PFSK-1 (cell line): ENCODE results near the gene GLIPR2.

Experiments
- FOXP2 ChIP-seq: optimal IDR thresholded peaks from 2 replicates; pipeline ENCODE3; 2011; ENCODE audit warnings: borderline replicate concordance, control low read depth, inconsistent platforms; ENCODE audit not compliant: insufficient read depth; ENCODE audit errors: extremely low read length, extremely low read depth
- POLR2AphosphoS5 ChIP-seq: IDR thresholded peaks from 2 replicates; pipeline ENCODE4 v1.6.1; 2012; ENCODE audit warnings: low read depth, mild to moderate bottlenecking, control low read depth, low read length, moderate library complexity
- SIN3A ChIP-seq: IDR thresholded peaks from 2 replicates; pipeline ENCODE4 v1.6.1; 2012; ENCODE audit warnings: mild to moderate bottlenecking, low read length, moderate library complexity, borderline replicate concordance; ENCODE audit not compliant: insufficient read depth
- TAF1 ChIP-seq: IDR thresholded peaks from 2 replicates; pipeline ENCODE4 v1.6.1; 2012; ENCODE audit warnings: low read length, control low read depth, borderline replicate concordance; ENCODE audit not compliant: insufficient read depth
- TF ChIP-seq, protein P1 (sequence below), 2 experiments: IDR thresholded peaks; 2 replicates each; pipeline versions ENCODE4 v1.6.1 to v1.8.0; 2011 to 2012; ENCODE audit warnings: low read depth in 2 of 2, low read length in 2 of 2, control low read depth in 1 of 2, inconsistent platforms in 1 of 2, mild to moderate bottlenecking in 1 of 2, moderate library complexity in 1 of 2; ENCODE audit not compliant: insufficient read depth in 1 of 2

GLIPR2 gene

DNA sequence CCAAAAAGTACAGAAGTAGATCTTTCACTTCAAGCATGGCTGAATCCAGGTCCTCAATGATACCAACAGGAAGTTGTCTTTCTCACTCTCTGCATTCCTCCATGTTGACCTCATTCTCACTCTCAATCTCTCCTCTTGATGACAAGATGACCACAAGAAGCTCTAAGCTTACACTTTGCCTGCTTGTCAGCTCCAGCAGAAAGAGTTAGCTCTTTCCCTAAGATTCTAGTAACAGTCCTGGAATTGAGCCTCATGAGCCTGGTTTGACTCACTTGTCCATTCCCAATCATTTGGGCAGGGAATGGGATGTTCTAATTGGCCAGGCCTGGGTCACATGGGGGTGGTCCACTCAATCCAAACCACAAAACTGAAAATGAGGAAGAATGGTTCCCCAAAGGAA, 50.9 kb downstream of the GLIPR2 start:
- TF ChIP-seq, protein P1, sequence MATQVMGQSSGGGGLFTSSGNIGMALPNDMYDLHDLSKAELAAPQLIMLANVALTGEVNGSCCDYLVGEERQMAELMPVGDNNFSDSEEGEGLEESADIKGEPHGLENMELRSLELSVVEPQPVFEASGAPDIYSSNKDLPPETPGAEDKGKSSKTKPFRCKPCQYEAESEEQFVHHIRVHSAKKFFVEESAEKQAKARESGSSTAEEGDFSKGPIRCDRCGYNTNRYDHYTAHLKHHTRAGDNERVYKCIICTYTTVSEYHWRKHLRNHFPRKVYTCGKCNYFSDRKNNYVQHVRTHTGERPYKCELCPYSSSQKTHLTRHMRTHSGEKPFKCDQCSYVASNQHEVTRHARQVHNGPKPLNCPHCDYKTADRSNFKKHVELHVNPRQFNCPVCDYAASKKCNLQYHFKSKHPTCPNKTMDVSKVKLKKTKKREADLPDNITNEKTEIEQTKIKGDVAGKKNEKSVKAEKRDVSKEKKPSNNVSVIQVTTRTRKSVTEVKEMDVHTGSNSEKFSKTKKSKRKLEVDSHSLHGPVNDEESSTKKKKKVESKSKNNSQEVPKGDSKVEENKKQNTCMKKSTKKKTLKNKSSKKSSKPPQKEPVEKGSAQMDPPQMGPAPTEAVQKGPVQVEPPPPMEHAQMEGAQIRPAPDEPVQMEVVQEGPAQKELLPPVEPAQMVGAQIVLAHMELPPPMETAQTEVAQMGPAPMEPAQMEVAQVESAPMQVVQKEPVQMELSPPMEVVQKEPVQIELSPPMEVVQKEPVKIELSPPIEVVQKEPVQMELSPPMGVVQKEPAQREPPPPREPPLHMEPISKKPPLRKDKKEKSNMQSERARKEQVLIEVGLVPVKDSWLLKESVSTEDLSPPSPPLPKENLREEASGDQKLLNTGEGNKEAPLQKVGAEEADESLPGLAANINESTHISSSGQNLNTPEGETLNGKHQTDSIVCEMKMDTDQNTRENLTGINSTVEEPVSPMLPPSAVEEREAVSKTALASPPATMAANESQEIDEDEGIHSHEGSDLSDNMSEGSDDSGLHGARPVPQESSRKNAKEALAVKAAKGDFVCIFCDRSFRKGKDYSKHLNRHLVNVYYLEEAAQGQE (IDR thresholded peaks at IDR 0.05; ENCODE audit: insufficient read depth in 1 of 2, low read depth in 2 of 2, low read length in 2 of 2), result no peak
- TF ChIP-seq POLR2AphosphoS5 (no peak), SIN3A (no peak), FOXP2 (no peak), TAF1 (no peak)

DNA sequence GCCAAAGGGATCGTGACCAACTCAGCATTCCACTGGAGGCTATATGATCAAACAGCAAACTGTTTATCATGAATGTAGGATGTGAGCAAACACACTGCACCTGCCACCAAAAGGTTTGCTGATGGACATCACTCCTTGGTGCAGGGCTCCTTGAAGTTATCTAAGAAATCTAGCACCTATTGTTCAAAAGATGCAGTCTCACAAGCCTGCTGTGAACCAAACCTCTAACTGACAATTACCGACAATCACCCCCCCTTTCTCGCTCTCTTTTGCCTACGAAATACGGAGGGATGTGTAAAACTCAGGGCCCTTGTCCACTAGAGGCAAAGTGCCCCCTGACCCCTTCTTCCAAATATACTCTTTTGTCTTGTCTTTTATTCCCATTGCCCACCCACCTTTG, 51.7 kb downstream of the GLIPR2 start:
- TF ChIP-seq POLR2AphosphoS5, result no peak
- TF ChIP-seq, protein P1 (IDR thresholded peaks at IDR 0.05; ENCODE audit: insufficient read depth in 1 of 2, low read depth in 2 of 2, low read length in 2 of 2), result no peak
- no peak for TF ChIP-seq TAF1
- no peak for TF ChIP-seq FOXP2
- TF ChIP-seq SIN3A, result no peak

DNA sequence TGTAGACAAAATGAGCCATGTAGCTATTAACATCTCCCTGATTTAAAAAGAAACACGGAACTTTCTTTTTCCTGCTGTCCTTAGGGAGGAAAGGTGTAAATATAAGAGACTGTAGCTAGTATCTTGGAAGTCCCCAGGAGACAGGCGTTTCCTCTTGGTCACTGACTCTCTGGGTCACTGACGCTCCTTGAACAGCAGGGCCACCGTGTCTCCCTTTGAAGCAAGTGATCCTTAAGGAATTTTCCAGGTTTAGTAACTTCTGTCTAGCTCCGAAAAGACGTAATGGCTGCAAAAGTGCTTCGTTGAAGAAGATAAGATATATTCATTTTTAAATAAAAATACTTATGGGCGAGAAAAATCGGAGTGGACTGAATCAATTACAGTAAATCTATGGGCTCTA, 53.4 kb downstream of the GLIPR2 start:
- TF ChIP-seq POLR2AphosphoS5 (no peak), FOXP2 (no peak), SIN3A (no peak), TAF1 (no peak)
- TF ChIP-seq, protein P1 (IDR thresholded peaks at IDR 0.05; ENCODE audit: insufficient read depth in 1 of 2, low read depth in 2 of 2, low read length in 2 of 2), result no peak

DNA sequence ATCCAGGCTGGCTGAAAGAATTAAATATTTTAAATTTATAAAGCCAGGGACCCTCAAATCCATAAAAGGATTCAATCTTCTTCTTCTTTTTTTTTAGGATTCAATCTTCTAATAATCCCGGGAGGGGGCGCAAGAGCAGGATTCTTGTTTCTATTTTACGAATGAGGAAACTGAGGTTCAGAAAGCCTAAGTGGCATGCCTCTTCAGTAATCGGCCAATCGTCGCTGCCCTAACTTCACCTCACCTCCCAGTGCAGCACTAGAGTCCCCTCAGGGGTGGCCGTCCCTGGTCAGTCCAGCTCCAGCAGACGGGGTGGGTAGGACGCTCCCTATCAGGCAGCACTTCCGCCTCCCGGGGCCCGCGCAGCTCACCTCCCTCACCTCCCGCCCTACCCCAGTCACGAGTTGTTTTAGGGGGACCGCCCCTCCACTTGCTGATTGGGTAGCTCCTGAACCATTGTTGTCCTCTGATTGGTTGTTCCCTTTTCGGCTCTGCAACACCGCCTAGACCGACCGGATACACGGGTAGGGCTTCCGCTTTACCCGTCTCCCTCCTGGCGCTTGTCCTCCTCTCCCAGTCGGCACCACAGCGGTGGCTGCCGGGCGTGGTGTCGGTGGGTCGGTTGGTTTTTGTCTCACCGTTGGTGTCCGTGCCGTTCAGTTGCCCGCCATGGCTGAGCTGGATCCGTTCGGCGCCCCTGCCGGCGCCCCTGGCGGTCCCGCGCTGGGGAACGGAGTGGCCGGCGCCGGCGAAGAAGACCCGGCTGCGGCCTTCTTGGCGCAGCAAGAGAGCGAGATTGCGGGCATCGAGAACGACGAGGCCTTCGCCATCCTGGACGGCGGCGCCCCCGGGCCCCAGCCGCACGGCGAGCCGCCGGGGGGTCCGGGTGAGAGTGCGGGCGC, 54.1 kb downstream of the GLIPR2 start, which contains the start of gene CLTA:
TSS of gene CLTA (plus strand) at position 534 of the 902 bp plus-strand sequence. CDS start at position 670, 136 bp downstream.
- peak; percentile 94; the same call in 1 of the 2 replicates for TF ChIP-seq TAF1
- TF ChIP-seq FOXP2, result peak; percentile 50
- TF ChIP-seq SIN3A, result no peak; the same call in 1 of the 2 replicates
- peak; percentile 89 for TF ChIP-seq POLR2AphosphoS5
- TF ChIP-seq, protein P1 (IDR thresholded peaks at IDR 0.05; ENCODE audit: insufficient read depth in 1 of 2, low read depth in 2 of 2, low read length in 2 of 2), result peak; percentile 29; a peak in 1 of 4 replicates
